GM18508 (cell line): Measurements from ENCODE around the gene XIST.
"Not testable (repeated sequence)": the region's sequence is repeated elsewhere in the genome, so short reads cannot be mapped to it uniquely, and the experiment has no call there.

Experiments
- ATAC-seq: cut with Tn5 transposase; IDR thresholded peaks from one replicate; pipeline ENCODE4 v1.9.1; 2021; ENCODE audit warnings: moderate number of reproducible peaks; ENCODE audit not compliant: insufficient read depth, unreplicated experiment

XIST gene

GRCh38 chrX:73852467-73852866, at the start of gene XIST:
Gene XIST (minus strand): TSS chrX:73852714.
- no peak for ATAC-seq

- ATAC-seq, result not testable (repeated sequence)
Measured at GRCh38 chrX:73898315-73898714, 45.8 kb upstream of the XIST start.

GRCh38 chrX:73892515-73893090, 40.1 kb upstream of the XIST start:
- ATAC-seq, result not testable (repeated sequence)

- ATAC-seq, result not testable (repeated sequence)
Measured at GRCh38 chrX:73882260-73882659, 29.7 kb upstream of the XIST start.

GRCh38 chrX:73877687-73878086, 25.2 kb upstream of the XIST start:
- no peak for ATAC-seq

- no peak for ATAC-seq
Measured at GRCh38 chrX:73876911-73877310, 24.4 kb upstream of the XIST start.

- ATAC-seq, result no peak
Measured at GRCh38 chrX:73868916-73869315, 16.4 kb upstream of the XIST start.

GRCh38 chrX:73867144-73867543, 14.6 kb upstream of the XIST start:
- ATAC-seq, result no peak

- no peak for ATAC-seq
Measured at GRCh38 chrX:73863852-73864251, 11.3 kb upstream of the XIST start.

- no peak for ATAC-seq
Measured at GRCh38 chrX:73863268-73863667, 10.8 kb upstream of the XIST start.

GRCh38 chrX:73859622-73860021, 7.1 kb upstream of the XIST start:
- ATAC-seq, result no peak

GRCh38 chrX:73855546-73855945, 3.0 kb upstream of the XIST start:
- no peak for ATAC-seq

GRCh38 chrX:73852022-73852421, 492 bp downstream of the XIST start:
- ATAC-seq, result no peak

- peak; percentile 84 for ATAC-seq
Measured at GRCh38 chrX:73851014-73852009, 1.2 kb downstream of the XIST start.

- no peak for ATAC-seq
Measured at GRCh38 chrX:73850124-73851013, 2.1 kb downstream of the XIST start.

GRCh38 chrX:73849073-73849472, 3.4 kb downstream of the XIST start:
- no peak for ATAC-seq

- ATAC-seq, result no peak
Measured at GRCh38 chrX:73847991-73848390, 4.5 kb downstream of the XIST start.

- no peak for ATAC-seq
Measured at GRCh38 chrX:73847100-73847499, 5.4 kb downstream of the XIST start.

GRCh38 chrX:73842541-73843234, 9.8 kb downstream of the XIST start:
- no peak for ATAC-seq

GRCh38 chrX:73841337-73841736, 11.2 kb downstream of the XIST start:
- ATAC-seq, result no peak
